HG02885 (cell line): ENCODE measurements around the gene UBALD1.
A peak's percentile ranks its signal among the peaks of the same experiment; 100 is the strongest.

Experiments
- ATAC-seq: cut with Tn5 transposase; IDR thresholded peaks from one replicate; pipeline ENCODE4 v1.9.1; 2021; ENCODE audit warnings: mild to moderate bottlenecking; ENCODE audit not compliant: unreplicated experiment, poor library complexity

The UBALD1 gene

GRCh38 chr16:4617880-4618279 is 3.2 kb upstream of the UBALD1 start:
- ATAC-seq: no peak

DNA sequence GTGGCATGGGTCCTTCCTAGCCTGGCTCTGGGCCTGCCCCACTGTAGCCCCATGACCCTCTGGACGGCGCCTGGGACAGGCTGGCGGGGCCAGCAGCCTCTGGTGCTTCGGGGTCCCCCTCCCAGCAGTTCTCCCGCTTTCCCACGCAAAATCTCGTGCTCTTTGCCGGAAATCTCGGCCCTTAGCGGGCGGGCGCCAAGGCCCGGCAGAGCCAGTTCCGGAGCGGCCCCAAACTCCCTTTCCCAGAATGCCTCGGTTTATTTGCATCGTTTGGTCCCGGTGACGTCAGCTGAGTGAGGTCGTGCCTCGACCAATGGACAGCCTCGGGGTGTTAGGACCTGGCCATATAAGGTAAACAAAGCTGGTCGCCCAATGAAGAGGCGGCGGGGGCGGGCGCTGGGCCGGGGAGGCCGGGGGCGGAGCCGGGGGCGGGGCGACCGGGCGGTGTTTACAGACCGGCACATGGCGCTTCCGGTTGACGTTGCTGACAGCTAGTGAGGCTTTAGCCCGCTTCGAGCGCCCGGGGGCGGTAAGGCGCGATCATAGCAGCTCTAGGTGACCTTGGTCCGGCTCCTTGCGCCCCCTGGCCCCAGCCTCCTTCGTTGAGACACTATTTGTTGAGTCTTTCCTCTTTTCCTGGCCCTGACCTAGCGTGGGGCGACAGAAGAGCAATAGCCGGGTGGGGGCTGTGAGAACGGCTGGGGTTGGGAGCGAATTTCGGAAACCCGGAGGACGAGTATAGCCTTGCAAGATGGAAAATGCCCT is 1.5 kb upstream of the UBALD1 start:
- peak; percentile 74 for ATAC-seq

DNA sequence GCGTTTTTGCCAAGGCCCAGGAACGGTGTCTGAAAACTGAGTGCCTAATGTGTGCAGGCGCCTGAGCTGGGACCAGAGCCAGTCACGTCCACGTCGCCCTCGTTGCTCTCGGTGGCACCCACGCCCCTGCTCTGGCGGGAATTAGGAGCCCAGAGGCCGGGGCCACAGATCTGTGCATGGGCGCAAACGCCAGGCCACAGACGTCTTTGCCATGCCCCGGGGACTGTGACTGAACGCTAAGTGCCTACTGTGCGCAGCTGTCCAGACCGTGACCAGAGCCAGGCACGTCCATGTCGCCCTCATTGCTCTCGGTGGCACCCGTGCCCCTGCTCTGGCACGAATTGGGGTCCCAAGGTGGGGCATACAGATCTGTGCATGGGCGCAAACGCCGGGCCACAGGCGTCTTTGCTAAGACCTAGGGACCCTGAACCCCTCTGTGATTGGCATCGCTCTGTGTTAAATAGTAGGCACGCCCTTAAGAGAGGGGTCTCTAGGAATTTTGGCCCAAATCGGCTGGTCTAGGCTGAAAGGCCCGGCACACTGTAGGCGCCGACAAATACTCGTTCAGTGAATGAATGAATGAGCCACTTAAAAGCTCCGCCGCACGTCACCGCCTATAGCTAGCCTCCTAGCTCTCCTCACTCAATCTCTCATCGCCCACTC is 827 bp upstream of the UBALD1 start:
- ATAC-seq: no peak

DNA sequence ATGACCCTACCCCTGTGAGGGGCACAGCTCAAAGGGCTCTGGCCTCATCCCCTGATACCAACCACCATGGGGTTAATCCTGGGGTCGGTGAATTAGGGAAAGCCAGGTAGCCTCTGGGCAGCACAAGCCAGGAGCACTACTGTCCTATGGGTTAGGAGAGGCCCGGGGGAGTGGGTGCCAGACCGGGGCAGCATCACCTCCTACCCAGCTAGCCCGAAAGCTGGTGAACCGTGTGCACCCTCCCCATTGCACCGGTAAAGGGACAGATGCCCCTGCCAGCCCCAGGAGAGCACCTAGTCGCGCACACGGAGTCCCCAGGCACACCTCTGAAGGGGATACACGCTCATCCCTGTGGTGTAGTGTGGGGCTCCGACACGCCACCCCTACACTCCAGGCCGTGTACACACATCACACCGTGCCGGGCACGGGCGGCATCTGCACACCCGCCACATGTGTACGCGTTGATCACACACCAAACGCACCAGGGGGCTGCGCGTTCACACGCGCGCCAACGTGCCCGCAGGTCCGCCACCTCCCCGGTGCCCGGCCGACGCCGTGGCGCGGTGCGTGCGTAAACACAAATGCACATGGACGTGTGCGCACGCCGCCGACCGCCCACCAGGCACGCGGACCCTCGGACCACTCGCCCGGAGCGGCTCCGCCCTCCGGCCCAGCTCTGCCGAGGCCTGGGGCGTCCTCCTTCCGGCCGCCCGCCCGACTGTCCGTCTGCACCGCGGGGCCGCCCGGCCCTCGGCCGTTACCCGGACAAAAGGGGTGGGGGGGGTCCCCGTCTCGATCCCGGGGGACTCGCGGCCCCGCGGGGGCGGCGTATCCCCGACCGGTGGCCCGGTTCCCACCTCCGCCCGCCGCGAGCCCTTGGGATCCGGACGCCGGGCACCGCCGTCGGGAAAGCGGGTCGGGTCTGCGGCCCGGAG is 785 bp downstream of the UBALD1 start:
- ATAC-seq: no peak

DNA sequence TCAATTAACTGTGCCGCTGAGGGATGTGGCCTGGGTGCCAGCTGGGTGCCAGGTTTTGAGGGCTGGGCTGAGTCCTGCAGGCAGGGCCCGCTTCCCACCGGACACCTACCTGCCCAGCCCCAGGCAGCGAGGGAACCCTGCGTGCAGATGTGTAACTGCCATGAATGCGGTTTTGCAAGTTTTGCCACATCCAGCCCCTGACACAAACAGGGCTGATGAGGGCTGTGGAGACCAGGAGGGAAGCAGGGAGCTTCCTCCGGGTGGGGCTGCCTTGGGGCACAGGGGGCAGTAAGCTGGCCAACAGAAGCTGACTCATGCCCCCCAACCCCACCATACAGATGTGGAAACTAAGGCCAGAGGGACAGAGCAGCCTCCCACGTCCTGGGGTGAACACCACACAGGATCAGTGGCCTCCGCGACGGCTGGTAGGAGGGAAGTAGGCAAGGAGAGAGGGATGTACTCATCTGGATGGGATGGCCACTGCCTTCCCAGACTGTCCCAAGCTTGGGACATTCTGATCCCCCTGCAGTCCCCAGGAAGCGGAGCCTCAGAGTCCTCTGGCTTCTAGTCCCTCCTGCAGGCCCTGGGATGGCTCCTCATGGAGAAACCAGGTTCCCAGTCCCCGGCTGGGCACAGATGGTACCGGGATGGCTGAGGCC is 1.6 kb downstream of the UBALD1 start:
- no peak for ATAC-seq

DNA sequence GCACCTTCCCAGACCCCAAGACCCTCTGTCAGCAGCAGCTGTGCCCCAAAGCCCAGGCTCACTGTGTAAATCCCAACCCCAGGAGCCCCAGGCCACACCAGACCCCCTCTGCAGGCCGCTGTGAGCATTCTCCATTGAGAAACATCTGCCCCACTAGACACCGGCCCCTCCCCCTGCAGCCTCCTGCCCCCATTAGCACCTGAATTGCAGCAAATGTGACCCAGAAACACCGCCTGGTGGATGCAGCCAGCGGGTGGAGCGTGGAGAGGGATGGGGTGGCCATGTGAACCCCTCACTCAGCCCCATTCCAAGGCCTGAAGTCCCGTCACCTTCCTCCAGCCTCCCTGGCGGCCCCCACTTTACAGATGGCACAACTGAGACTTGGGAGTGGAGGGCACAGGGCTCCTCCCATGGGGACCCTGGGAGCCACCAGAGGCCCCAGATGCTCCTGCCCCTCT is 2.2 kb downstream of the UBALD1 start:
- ATAC-seq: no peak

GRCh38 chr16:4611337-4612021 is 3.2 kb downstream of the UBALD1 start:
- ATAC-seq: no peak

- no peak for ATAC-seq
These were observed 4.4 kb downstream of the UBALD1 start for GRCh38 chr16:4610011-4611005.

DNA sequence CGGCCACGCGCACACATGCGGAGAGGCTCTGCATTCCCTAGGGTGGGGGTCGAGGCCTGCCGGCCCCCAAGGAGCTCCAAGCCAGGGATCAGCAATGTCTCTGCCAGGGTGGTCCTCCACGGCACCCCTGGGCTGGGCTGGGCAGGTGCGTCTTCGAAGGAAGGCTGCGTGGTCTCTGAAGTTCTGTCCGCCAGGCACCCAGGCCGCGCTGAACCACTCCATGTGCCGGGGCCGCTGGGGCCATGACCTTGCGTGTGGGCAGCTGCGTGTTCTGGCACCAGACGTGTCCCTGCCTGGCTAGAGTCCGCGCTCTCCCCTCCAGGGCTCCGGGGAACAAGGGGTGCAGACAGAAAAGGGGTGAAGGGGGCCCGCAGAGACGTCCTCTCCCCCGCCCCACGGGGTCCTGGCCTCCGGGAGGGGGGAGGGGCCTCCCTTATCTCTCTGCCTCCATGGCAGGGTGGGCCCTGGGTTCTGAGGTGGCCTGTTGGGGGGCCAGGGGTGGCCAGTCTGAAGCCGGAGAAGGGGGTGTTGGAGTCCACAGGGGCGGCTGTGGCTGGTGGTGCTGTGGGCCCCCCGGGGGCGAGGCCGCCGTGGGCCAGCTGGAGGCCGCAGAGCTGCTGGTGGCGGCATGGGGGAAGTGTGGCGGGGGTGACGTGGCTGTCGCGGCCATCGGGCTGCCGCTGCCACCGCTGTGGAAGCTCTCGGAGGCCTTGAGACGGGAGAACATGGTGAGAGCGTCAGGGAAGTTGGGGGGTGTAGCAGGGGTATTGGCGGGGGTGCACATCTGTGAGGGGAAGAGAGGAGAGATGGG is 5.3 kb downstream of the UBALD1 start:
- no peak for ATAC-seq

GRCh38 chr16:4608704-4608980 is 6.0 kb downstream of the UBALD1 start:
- no peak for ATAC-seq

- no peak for ATAC-seq
These were observed 6.6 kb downstream of the UBALD1 start for GRCh38 chr16:4607841-4608703.

GRCh38 chr16:4606354-4606753 is 8.3 kb downstream of the UBALD1 start:
- no peak for ATAC-seq

DNA sequence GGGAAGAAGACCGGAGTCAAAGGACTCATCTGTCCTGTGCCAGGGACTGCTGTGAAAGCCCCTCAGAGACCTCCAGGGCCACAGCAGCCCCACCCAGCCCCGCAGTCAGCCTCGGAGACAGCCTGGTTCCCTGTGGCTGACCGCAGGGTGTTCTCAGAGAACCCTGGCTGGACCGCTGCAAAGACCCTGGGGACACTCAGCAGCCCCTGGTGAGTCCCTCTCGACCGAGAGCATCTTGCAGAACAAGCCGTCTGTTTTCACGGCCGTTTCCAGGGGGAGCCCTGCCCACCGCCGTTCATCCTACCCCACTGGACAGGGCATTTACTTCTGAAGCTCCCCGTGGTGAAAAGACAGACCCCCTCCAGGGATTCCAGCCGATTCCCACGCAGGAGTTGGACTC is 10.3 kb downstream of the UBALD1 start:
- ATAC-seq: no peak

- ATAC-seq: no peak
These were observed 11.0 kb downstream of the UBALD1 start for GRCh38 chr16:4603624-4604170.

- no peak for ATAC-seq
These were observed 12.4 kb downstream of the UBALD1 start for GRCh38 chr16:4602331-4602730.

DNA sequence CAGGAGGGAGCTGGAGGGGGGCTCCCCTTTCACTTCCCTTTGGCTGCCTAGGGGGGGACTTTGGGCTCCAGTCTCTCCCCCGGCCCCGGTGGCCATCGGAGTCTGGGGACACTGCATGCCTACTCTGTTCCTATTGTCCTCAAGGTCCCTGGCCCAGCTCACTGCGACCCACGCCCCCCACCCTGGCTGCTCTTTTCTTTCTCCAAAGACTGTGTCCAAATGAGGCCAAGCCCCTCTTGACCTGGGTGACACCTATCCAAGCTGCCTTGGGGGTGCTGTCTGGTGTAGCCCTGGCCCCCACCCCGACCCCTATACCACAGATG is 12.9 kb downstream of the UBALD1 start:
- no peak for ATAC-seq
